ENCODE results near the gene ABCA1. TPM values are rescaled to one million over a fixed set of nuclear protein-coding genes. Genes with fewer than 3 reads are reported as not detected.
"Not testable (repeated sequence)": the region's sequence is repeated elsewhere in the genome, so short reads cannot be mapped to it uniquely, and the experiment has no call there.

The ABCA1 gene
- total and polyA plus RNA-seq, 10 of the 15 experiments (the other 5 are each of a cell fraction or from before 2014, with no cell fraction given), result 0.01 to 0.56 (median 0.16) TPM

- TF ChIP-seq, protein P1, sequence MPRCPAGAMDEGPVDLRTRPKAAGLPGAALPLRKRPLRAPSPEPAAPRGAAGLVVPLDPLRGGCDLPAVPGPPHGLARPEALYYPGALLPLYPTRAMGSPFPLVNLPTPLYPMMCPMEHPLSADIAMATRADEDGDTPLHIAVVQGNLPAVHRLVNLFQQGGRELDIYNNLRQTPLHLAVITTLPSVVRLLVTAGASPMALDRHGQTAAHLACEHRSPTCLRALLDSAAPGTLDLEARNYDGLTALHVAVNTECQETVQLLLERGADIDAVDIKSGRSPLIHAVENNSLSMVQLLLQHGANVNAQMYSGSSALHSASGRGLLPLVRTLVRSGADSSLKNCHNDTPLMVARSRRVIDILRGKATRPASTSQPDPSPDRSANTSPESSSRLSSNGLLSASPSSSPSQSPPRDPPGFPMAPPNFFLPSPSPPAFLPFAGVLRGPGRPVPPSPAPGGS (IDR thresholded peaks at IDR 0.05; ENCODE audit: borderline replicate concordance, insufficient read depth, low read depth, low read length, poor library complexity, severe bottlenecking), result no peak
- TF ChIP-seq MXI1 (IDR thresholded peaks at IDR 0.05; ENCODE audit: low read depth, low read length) (no peak), ETV6 (conservative IDR thresholded peaks at IDR 0.05 in 1 of 2, IDR thresholded peaks at IDR 0.05 in 1 of 2; ENCODE audit: borderline replicate concordance in 1 of 2, low read depth in 1 of 2) (no peak), PBX3 (IDR thresholded peaks at IDR 0.05; ENCODE audit: insufficient replicate concordance, low read depth, low read length) (no peak), RFX5 (IDR thresholded peaks at IDR 0.05; ENCODE audit: low read depth, low read length) (no peak), CREB1 (IDR thresholded peaks at IDR 0.05; ENCODE audit: low read depth) (no peak)
Measured at GRCh38 chr9:104958751-104959150, 30.8 kb upstream of the ABCA1 start (continued).

DNA sequence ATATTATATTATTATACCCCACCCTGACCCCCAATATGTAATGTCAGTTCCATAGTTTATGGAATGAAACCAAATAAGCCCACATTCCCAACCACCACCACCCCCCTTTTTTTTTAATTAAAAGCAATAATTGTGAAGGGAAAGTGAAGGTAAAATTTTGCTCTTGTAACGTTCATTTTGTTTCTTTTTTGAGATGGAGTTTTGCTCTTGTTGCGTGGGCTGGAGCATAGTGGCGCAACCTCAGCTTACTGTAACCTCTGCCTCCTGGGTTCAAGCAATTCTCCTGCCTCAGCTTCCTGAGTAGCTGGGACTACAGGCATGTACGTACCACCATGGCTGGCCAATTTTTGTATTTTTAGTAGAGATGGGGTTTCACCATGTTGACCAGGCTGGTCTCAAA, 30.1 kb upstream of the ABCA1 start:
- H2AFZ ChIP-seq (ENCODE audit: control insufficient read depth, low read depth, low read length); RAD21 ChIA-PET (ENCODE audit: unreplicated experiment); H3K79me2 ChIP-seq (ENCODE audit: control insufficient read depth, insufficient read depth, low read length); intact Hi-C loops (cut with micrococcal nuclease; ENCODE audit: unreplicated experiment); BruUV-seq (replicated peaks); ATAC-seq; H3K27me3 ChIP-seq (replicated peaks in 1 of 2; ENCODE audit: control insufficient read depth in 2 of 2, insufficient read depth in 2 of 2, low read length in 1 of 2); H3K9me3 ChIP-seq (replicated peaks; ENCODE audit: control insufficient read depth, insufficient read depth, low read length); POLR2A ChIA-PET; H3K27ac ChIP-seq (ENCODE audit: control insufficient read depth, insufficient read depth); FAIRE-seq; CTCF ChIA-PET; H4K20me1 ChIP-seq (ENCODE audit: control insufficient read depth, insufficient read depth); H3K4me2 ChIP-seq (ENCODE audit: control insufficient read depth, insufficient read depth); H3K36me3 ChIP-seq (ENCODE audit: control insufficient read depth in 2 of 2, insufficient read depth in 2 of 2, low read length in 1 of 2); H3K4me1 ChIP-seq (ENCODE audit: control insufficient read depth, insufficient read depth, low read length); in situ Hi-C loops (cut with MboI); H3K4me3 ChIP-seq; H3K9ac ChIP-seq (ENCODE audit: control insufficient read depth, insufficient read depth, low read length); SMC1A ChIA-PET (ENCODE audit: uncharacterized antibody, unreplicated experiment); DNase-seq (ENCODE audit: low read depth, low spot score): not testable (repeated sequence)
- 43% methylated on average over 4 of the region's 4 CpGs for WGBS (ENCODE audit: insufficient coverage, insufficient replicate concordance, low lambda C conversion rate, missing lambda C conversion rate)
